H9 (cell line): ENCODE measurements around the gene PCDHGA11. TPM values are rescaled to one million over a fixed set of nuclear protein-coding genes. Genes with fewer than 3 reads are reported as not detected.

Experiments used
- DNase-seq: peaks from one replicate; pipeline ENCODE4 v3.0.0-alpha.2; 2017
- H2AFZ ChIP-seq: one replicate; pipeline ENCODE4 v1.6.1; 2013; ENCODE audit warnings: mild to moderate bottlenecking, low read length, control low read depth, moderate library complexity
- H2AK5ac ChIP-seq: 2 replicates; pipeline ENCODE4 v1.6.1; 2013; ENCODE audit warnings: low read length, control low read depth, mixed read lengths; ENCODE audit not compliant: insufficient read length
- H2BK120ac ChIP-seq: one replicate; pipeline ENCODE4 v1.6.1; 2013; ENCODE audit warnings: low read depth, mild to moderate bottlenecking, low read length, control low read depth, inconsistent platforms; ENCODE audit not compliant: poor library complexity, severe bottlenecking
- H2BK12ac ChIP-seq: 2 replicates; pipeline ENCODE4 v1.6.1; 2013; ENCODE audit warnings: low read length, control low read depth, mixed read lengths, low read depth; ENCODE audit not compliant: insufficient read length
- H2BK15ac ChIP-seq: 2 replicates; pipeline ENCODE4 v1.6.1; 2013; ENCODE audit warnings: low read depth, low read length, control low read depth
- H2BK20ac ChIP-seq: one replicate; pipeline ENCODE4 v1.6.1; 2013; ENCODE audit warnings: low read depth, mild to moderate bottlenecking, low read length, control low read depth, inconsistent platforms; ENCODE audit not compliant: poor library complexity, severe bottlenecking
- H2BK5ac ChIP-seq: 2 replicates; pipeline ENCODE4 v1.6.1; 2013; ENCODE audit warnings: low read length, control low read depth, mixed read lengths; ENCODE audit not compliant: insufficient read length
- H3K14ac ChIP-seq: 2 replicates; pipeline ENCODE4 v1.6.1; 2013; ENCODE audit warnings: low read length, control low read depth; ENCODE audit not compliant: insufficient read depth
- H3K18ac ChIP-seq: 2 replicates; pipeline ENCODE4 v1.6.1; 2013; ENCODE audit warnings: low read depth, mild to moderate bottlenecking, mixed read lengths, low read length, control low read depth; ENCODE audit not compliant: insufficient read length
- H3K23ac ChIP-seq: 2 replicates; pipeline ENCODE4 v1.6.1; 2013; ENCODE audit warnings: low read length, control low read depth, mixed read lengths, low read depth; ENCODE audit not compliant: insufficient read length
- H3K23me2 ChIP-seq: 2 replicates; pipeline ENCODE4 v1.6.1; 2013; ENCODE audit warnings: low read depth, mild to moderate bottlenecking, mixed read lengths, low read length, control low read depth; ENCODE audit not compliant: insufficient read length, poor library complexity, severe bottlenecking
- H3K27ac ChIP-seq: 2 replicates; pipeline ENCODE4 v1.5.1; 2013; ENCODE audit warnings: low read length, control low read depth, mixed read lengths, low read depth; ENCODE audit not compliant: insufficient read length
- H3K27me3 ChIP-seq: 2 replicates; pipeline ENCODE4 v1.6.1; 2013; ENCODE audit warnings: low read length, control low read depth, inconsistent platforms; ENCODE audit not compliant: insufficient read depth
- H3K4ac ChIP-seq: 2 replicates; pipeline ENCODE4 v1.6.1; 2013; ENCODE audit warnings: low read depth, mild to moderate bottlenecking, control low read depth, inconsistent platforms, low read length, moderate library complexity
- H3K4me1 ChIP-seq: 2 replicates; pipeline ENCODE4 v1.6.1; 2013; ENCODE audit warnings: low read length, control low read depth, inconsistent platforms; ENCODE audit not compliant: insufficient read depth
- H3K4me2 ChIP-seq: 2 replicates; pipeline ENCODE4 v1.6.1; 2013; ENCODE audit warnings: low read length, control low read depth, mixed read lengths; ENCODE audit not compliant: insufficient read length, insufficient read depth
- H3K56ac ChIP-seq: 2 replicates; pipeline ENCODE4 v1.6.1; 2013; ENCODE audit warnings: low read depth, mild to moderate bottlenecking, mixed read lengths, low read length, control low read depth; ENCODE audit not compliant: insufficient read length
- H3K79me1 ChIP-seq: 2 replicates; pipeline ENCODE4 v1.6.1; 2013; ENCODE audit warnings: low read depth, mild to moderate bottlenecking, moderate library complexity, low read length, control low read depth, inconsistent platforms; ENCODE audit not compliant: insufficient read depth, poor library complexity, severe bottlenecking
- H3K79me2 ChIP-seq: 2 replicates; pipeline ENCODE4 v1.6.1; 2013; ENCODE audit warnings: low read length, control low read depth, inconsistent platforms; ENCODE audit not compliant: insufficient read depth
- H3K9ac ChIP-seq: 2 replicates; pipeline ENCODE4 v1.6.1; 2013; ENCODE audit warnings: low read length, control low read depth, mixed read lengths; ENCODE audit not compliant: insufficient read length; ENCODE audit errors: extremely low read depth
- H3K9me3 ChIP-seq: one replicate; pipeline ENCODE4 v1.6.1; 2013; ENCODE audit warnings: low read depth, low read length, inconsistent platforms; ENCODE audit not compliant: control insufficient read depth
- H3T11ph ChIP-seq: one replicate; pipeline ENCODE4 v1.6.1; 2013; ENCODE audit warnings: mild to moderate bottlenecking, low read length, control low read depth, inconsistent platforms
- H4K20me1 ChIP-seq: one replicate; pipeline ENCODE4 v1.6.1; 2013; ENCODE audit not compliant: control insufficient read depth, insufficient read length, insufficient read depth
- H4K5ac ChIP-seq: 2 replicates; pipeline ENCODE4 v1.6.1; 2013; ENCODE audit warnings: low read depth, mild to moderate bottlenecking, mixed read lengths, low read length, control low read depth; ENCODE audit not compliant: insufficient read length
- H4K8ac ChIP-seq: replicated peaks from 2 replicates; pipeline ENCODE4 v1.6.1; 2013; ENCODE audit warnings: low read length, control low read depth, mixed read lengths, low read depth; ENCODE audit not compliant: insufficient read length
- H4K91ac ChIP-seq: 2 replicates; pipeline ENCODE4 v1.6.1; 2013; ENCODE audit warnings: low read depth, mild to moderate bottlenecking, moderate library complexity, mixed read lengths, low read length, control low read depth; ENCODE audit not compliant: insufficient read length
- H3K27ac Mint-ChIP-seq, 3 experiments: 2 replicates in 2 of 3; 3 replicates in 1 of 3; pipeline ENCODE4 v1.8.0; 2020 to 2021; ENCODE audit warnings: mixed read lengths in 3 of 3, mild to moderate bottlenecking in 1 of 3, moderate library complexity in 1 of 3
- H3K27me3 Mint-ChIP-seq: 2 replicates; pipeline ENCODE4 v1.8.0; 2021; ENCODE audit warnings: low read depth, mild to moderate bottlenecking, moderate library complexity, mixed read lengths
- H3K36me3 Mint-ChIP-seq, 3 experiments: 2 replicates in 2 of 3; 3 replicates in 1 of 3; pipeline ENCODE4 v1.8.0; 2020 to 2021; ENCODE audit warnings: low read depth in 3 of 3, mixed read lengths in 3 of 3; ENCODE audit not compliant: insufficient read depth in 1 of 3
- H3K4me1 Mint-ChIP-seq, 2 experiments: 2 replicates each; pipeline ENCODE4 v1.8.0; 2020; ENCODE audit warnings: mixed read lengths in 2 of 2
- H3K4me3 Mint-ChIP-seq, 2 experiments: 2 replicates in 1 of 2; 3 replicates in 1 of 2; pipeline ENCODE4 v1.8.0; 2020 to 2021; ENCODE audit warnings: mild to moderate bottlenecking in 2 of 2, mixed read lengths in 2 of 2, moderate library complexity in 1 of 2
- H3K9me3 Mint-ChIP-seq, 2 experiments: 2 replicates in 1 of 2; 3 replicates in 1 of 2; pipeline ENCODE4 v1.8.0; 2020; ENCODE audit warnings: mild to moderate bottlenecking in 2 of 2, mixed read lengths in 2 of 2, moderate library complexity in 1 of 2
- CTCF ChIP-seq: fragments of 200-600 bp; sonication (generic); conservative IDR thresholded peaks from 3 replicates; pipeline ENCODE4 v1.8.0; 2021; ENCODE audit warnings: antibody characterized with exemption, mild to moderate bottlenecking
- WGBS: extraction: QIAGEN DNeasy Blood & Tissue Kit; methylation state at CpG from one replicate; pipeline ENCODE4 v1.1.7; 2013; ENCODE audit warnings: missing lambda C conversion rate, low lambda C conversion rate, mixed read lengths; ENCODE audit not compliant: insufficient read length; ENCODE audit errors: extremely low coverage; 5-methylcytosine and 5-hydroxymethylcytosine counted together
- total RNA-seq: library from RNA; stranded (reverse); gene quantifications from 2 replicates; pipeline ENCODE4 v1.2.1, GENCODE V29; 2021

Gene PCDHGA11
- total RNA-seq, 1 experiment from 2014 or later: 2.6 TPM

DNA sequence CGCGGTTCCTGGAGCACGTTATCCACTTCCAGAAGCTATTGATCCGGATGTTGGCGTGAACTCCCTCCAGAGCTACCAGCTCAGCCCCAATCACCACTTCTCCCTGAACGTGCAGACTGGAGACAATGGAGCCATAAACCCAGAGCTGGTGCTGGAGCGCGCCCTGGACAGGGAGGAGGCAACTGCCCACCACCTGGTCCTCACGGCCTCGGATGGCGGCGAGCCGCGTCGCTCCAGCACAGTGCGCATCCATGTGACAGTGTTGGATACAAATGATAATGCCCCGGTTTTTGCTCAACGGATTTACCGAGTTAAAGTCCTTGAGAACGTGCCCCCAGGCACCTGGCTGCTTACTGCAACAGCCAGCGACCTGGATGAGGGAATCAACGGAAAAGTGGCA, 17.5 kb upstream of the PCDHGA11 start:
- Mint-ChIP-seq H3K4me1 (peaks cover 2 to 3% of the 10 kb centered on the region in 2 experiments), H3K4me3 (no peak overlapping the region), H3K9me3 (peaks cover 33 to 51% of the 10 kb centered on the region in 2 experiments), H3K36me3 (peaks cover 19 to 31% (median 31%) of the 10 kb centered on the region in 3 experiments), H3K27ac (no peak overlapping the region), H3K27me3 (peaks cover 3% of the 10 kb centered on the region)
- Histone ChIP-seq H2BK120ac (no peak overlapping the region), H3K23me2 (peaks cover 5% of the 10 kb centered on the region), H2BK20ac (no peak overlapping the region), H3K9me3 (peaks cover 29% of the 10 kb centered on the region), H3K79me1 (no peaks in the 10 kb centered on the region), H3K4ac (no peak overlapping the region), H2BK12ac (no peak overlapping the region), H3T11ph (no peak overlapping the region), H4K8ac (no peak overlapping the region), H4K20me1 (no peaks in the 10 kb centered on the region), H2BK15ac (no peak overlapping the region), H3K18ac (no peak overlapping the region), H3K27ac (no peak overlapping the region), H3K4me2 (no peak overlapping the region), H3K56ac (no peak overlapping the region), H3K27me3 (no peaks in the 10 kb centered on the region), H2AK5ac (no peak overlapping the region), H3K79me2 (no peaks in the 10 kb centered on the region), H3K4me1 (no peaks in the 10 kb centered on the region), H3K23ac (no peak overlapping the region), H4K5ac (no peak overlapping the region), H2AFZ (no peak overlapping the region), H4K91ac (no peak overlapping the region), H3K14ac (no peak overlapping the region), H3K9ac (no peak overlapping the region), H2BK5ac (no peak overlapping the region)
- WGBS: no CpG with 5 or more reads among the region's 22 CpGs
- TF ChIP-seq CTCF: no peak
- DNase-seq: no peak
